Endometrium (tissue), 2 donors: Measurements from ENCODE around the gene MEP1B.
A peak's percentile ranks its signal among the peaks of the same experiment; 100 is the strongest.
"Not testable (repeated sequence)": the region's sequence is repeated elsewhere in the genome, so short reads cannot be mapped to it uniquely, and the experiment has no call there.

Source experiments
- FAIRE-seq: peaks from 2 replicates; lab custom pipeline; 2012; peaks lifted over from hg19 to GRCh38; lab: Jason Lieb, UNC
- donor health status: control.
- donor health status: control.

Gene MEP1B

GRCh38 chr18:32189790-32190189, at the start of gene MEP1B:
Gene MEP1B (plus strand): TSS chr18:32190039. CDS start chr18:32190071, 32 bp downstream.
- no peak for FAIRE-seq

GRCh38 chr18:32148185-32148870, 41.5 kb upstream of the MEP1B start:
- FAIRE-seq = peak; percentile 33

DNA sequence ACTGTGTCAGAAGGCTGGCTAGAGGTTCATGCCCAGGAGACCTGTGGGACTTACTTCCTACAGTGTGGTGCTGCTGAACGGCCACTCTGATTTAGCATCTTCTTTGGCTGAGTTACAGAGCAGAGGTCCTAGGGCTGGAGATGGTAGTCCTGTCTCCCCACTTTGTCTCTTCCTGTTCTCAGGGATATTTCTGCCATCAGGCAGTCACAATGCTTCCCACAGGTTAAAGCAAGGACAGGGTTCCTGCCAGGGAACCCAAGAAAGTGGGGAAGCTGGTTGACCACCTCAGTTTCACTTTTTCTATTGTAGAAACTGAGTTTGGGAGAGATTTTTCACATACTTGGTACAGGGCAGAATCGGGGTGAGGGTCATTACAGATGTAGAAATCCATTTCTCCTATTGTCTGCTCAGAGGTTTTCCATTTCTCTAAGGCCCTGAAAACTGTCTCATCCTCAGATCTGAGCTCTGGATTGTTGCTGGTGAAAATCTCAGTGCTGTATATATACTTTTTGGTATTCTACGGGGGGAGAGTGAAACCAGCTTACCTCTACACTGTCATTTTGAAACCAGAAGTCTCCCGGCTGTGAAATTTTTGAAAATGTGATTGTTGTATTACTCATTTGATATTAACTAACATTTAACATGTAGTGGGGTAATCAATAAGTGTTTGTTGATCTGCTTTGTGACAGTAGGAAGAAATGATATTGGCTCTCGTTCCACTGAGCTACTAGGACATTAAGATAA, 37.0 kb upstream of the MEP1B start:
- FAIRE-seq = no peak

DNA sequence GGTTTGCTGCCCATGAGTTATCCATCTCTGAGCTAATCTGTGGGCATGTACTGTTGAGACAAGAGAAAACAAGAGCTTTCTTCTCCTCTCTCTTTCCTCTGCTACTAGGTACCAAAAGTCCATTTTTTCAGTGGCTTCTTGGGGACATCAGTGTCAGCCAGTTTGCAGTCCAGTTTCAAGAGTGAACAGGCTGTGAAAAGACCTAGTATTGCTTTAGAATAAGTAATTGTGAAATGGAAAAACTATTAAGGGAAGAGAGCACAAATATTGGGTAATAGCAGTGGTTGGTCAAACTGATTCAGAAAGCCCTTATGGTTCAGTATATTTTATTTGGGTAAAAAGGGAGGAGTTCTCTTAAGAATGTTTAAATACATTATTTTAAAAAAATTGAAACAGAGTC, 33.0 kb upstream of the MEP1B start:
- no peak for FAIRE-seq

- no peak for FAIRE-seq
Measured at GRCh38 chr18:32157580-32157979, 32.3 kb upstream of the MEP1B start.

DNA sequence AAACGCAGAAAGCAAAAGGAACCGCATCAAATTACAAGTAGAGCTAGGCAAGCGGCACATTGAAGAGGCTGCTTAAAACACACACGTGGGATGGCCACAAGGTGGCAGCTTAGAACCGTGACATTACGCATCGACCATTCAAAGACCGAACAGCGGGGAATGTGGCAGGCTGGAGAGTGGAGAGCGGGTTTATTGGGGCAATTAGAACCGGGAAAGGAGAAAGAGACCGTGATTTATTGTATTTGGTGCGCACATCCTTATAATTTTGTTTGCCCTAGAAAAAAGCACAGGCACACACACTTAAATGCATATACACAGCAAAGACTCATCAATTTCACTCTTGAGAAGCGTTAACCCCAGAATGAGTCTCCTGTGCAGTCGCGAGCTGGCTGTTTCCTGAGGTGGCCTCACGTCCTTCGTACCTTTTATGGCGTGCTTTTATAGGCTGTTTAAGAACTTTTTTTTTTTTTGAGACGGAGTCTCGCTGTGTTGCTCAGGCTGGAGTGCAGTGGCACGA, 31.7 kb upstream of the MEP1B start:
- peak; percentile 78 for FAIRE-seq

DNA sequence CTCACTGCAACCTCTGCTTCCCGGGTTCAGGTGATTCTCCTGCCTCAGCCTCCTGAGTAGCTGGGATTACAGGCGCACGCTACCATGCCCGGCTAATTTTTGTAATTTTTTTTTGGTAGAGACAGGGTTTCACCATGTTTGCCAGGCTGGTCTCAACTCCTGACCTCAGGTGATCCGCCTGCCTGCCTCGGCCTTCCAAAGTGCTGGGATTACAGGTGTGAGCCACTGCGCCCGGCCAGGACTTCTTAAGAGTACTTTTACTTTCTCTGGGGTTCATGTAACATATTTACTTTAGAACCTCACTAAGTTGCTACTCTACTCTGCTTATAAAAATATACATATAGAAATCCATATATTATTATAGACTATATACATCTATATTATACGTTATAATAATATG, 31.2 kb upstream of the MEP1B start:
- not testable (repeated sequence) for FAIRE-seq

GRCh38 chr18:32160547-32160946, 29.3 kb upstream of the MEP1B start:
- no peak for FAIRE-seq

GRCh38 chr18:32167980-32168730, 21.7 kb upstream of the MEP1B start:
- FAIRE-seq = no peak

GRCh38 chr18:32173654-32174053, 16.2 kb upstream of the MEP1B start:
- FAIRE-seq = no peak

DNA sequence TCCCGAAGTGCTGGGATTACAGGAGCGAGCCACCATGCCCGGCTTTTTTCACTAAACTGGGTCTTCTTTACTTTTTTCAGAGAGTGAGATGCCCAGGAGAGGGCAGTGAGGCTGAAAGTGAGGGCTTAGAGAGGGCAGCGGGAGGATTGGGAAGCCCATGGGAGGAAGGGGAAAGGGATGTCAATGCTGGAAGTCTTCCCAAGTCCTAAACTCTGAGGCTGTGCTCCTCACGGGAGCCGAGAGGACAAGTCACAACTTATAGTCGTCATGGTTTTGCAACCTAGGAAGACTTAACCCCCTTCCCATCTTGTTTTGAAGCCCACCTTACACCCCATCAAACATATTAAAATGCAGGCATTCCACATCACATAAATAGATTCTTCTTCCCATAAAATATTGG, 15.1 kb upstream of the MEP1B start:
- FAIRE-seq = no peak

GRCh38 chr18:32175265-32175664, 14.6 kb upstream of the MEP1B start:
- FAIRE-seq = no peak

GRCh38 chr18:32176745-32177144, 13.1 kb upstream of the MEP1B start:
- not testable (repeated sequence) for FAIRE-seq

GRCh38 chr18:32177530-32177929, 12.3 kb upstream of the MEP1B start:
- no peak for FAIRE-seq

GRCh38 chr18:32183503-32183902, 6.3 kb upstream of the MEP1B start:
- FAIRE-seq = no peak

DNA sequence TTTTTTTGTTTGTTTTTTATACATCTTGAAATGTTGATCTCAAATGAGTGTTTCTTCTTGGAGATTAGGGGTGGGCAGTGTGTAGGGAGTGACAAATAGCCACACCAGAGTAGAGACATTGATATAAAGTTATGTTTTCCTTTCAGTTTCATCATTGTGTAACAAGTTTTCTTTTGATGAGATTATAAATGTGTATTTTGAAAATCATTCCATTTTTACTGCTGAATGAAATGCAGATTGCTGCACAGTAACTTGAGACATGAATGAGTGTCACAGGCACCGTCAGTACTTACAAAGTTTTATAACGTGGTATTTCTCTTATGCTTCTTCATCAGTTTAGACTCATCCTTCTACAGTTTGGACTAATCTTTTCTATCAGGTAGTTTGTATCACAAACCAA, 370 bp downstream of the MEP1B start:
- FAIRE-seq = no peak

DNA sequence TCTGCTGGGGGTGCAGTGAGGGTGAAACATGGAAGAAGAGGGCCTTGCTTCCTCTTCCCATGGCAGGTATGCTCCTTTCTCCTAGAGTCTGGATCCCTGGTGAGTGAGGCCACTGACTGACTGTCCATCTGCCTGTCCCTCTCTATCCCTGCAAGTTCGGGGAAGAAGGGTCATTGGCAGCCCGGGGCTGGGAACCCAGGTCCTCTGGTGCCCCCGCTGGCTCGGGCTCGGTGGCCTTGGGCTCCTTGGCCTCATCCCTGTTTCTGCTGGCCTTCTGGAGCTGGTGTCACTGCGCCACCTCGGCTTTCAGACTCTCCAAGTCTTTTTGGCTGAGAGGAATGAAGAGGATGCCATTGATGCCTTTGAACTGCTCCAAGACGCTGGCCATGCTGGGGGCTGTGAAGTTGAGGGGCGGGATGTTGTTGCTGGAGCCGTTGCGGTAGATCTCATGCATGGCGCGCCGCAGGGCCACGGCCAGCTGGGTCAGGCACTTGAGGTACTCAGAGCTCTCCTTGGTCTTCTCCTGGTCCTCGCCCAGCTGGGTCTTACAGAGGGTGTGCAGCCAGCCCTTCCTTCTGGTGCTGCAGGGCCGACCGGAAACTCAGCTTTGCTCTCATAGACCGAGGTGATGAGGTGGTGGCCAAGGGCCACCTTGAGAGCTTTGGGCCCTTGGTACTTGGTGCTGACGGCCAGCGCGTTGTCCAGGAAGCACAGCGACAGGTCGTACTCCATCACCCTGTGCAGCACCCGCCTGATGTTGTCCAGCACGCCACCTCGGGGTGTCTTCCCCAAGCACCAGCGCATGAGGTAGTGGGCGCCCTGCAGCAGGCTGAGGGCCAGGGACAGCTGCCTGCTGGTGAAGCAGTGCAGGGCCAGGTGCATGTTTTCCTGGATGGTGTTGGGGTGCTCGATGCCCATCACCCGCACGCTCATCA, 6.3 kb downstream of the MEP1B start:
- FAIRE-seq = no peak

- FAIRE-seq = no peak
Measured at GRCh38 chr18:32200766-32201165, 10.9 kb downstream of the MEP1B start.

DNA sequence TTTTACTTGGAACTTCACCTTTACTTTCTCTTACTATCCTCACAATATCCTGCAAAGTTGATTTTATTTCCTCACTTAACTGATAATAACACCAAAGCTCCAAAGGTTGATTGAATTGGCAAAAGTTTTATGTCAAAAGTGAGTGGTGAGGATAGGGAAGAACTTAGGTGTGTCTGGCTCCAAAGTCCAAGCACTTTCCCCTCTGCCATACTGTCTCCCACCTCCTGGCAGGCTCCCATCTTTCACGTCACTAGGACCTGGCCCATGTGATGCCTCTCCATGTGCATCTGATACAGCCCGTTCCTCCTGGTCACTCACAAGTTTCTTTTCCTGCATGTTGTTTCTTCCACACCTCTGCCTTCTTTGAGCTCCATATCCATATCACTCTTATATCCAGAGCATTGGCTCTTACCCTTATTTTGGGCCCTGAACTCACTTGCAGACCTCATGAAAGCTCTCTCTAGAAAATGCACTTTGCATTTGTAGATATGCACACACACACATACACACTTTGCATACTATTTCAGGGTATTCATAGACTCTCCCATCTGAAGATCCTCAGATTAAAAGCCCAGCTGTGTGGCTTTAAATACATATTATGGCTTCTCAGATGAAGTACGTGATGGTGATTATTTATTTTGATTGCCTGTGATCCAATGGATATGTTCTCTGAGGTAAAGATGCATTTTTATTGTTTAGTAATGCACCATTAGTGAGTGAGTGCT, 12.3 kb downstream of the MEP1B start:
- no peak for FAIRE-seq

DNA sequence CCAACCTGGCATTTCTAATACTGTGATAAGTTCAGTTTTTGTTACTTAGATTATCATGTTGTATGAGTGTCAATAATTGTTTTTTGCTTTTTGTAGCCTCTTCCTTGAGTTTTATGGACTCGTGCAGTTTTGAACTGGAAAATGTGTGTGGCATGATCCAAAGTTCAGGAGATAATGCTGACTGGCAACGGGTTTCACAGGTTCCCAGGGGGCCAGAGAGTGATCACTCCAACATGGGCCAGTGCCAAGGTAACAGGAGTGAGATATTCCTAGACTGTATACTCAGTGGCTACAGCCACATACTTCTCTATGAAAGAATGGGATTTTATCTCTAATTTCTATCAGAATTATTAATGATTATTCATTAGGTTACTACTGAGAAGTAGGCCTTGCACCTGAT, 18.2 kb downstream of the MEP1B start:
- FAIRE-seq = no peak

GRCh38 chr18:32208577-32208976, 18.7 kb downstream of the MEP1B start:
- no peak for FAIRE-seq
